Anterior cingulate cortex (tissue), 58 donors: ENCODE results near the gene KMT2D.

Experiments used
- DNase-seq, 58 donors: peaks; one replicate each; lab custom pipeline; 2025; lab: John Stamatoyannopoulos, UW

The KMT2D gene, protein sequence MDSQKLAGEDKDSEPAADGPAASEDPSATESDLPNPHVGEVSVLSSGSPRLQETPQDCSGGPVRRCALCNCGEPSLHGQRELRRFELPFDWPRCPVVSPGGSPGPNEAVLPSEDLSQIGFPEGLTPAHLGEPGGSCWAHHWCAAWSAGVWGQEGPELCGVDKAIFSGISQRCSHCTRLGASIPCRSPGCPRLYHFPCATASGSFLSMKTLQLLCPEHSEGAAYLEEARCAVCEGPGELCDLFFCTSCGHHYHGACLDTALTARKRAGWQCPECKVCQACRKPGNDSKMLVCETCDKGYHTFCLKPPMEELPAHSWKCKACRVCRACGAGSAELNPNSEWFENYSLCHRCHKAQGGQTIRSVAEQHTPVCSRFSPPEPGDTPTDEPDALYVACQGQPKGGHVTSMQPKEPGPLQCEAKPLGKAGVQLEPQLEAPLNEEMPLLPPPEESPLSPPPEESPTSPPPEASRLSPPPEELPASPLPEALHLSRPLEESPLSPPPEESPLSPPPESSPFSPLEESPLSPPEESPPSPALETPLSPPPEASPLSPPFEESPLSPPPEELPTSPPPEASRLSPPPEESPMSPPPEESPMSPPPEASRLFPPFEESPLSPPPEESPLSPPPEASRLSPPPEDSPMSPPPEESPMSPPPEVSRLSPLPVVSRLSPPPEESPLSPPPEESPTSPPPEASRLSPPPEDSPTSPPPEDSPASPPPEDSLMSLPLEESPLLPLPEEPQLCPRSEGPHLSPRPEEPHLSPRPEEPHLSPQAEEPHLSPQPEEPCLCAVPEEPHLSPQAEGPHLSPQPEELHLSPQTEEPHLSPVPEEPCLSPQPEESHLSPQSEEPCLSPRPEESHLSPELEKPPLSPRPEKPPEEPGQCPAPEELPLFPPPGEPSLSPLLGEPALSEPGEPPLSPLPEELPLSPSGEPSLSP (N-terminal part only)

DNA sequence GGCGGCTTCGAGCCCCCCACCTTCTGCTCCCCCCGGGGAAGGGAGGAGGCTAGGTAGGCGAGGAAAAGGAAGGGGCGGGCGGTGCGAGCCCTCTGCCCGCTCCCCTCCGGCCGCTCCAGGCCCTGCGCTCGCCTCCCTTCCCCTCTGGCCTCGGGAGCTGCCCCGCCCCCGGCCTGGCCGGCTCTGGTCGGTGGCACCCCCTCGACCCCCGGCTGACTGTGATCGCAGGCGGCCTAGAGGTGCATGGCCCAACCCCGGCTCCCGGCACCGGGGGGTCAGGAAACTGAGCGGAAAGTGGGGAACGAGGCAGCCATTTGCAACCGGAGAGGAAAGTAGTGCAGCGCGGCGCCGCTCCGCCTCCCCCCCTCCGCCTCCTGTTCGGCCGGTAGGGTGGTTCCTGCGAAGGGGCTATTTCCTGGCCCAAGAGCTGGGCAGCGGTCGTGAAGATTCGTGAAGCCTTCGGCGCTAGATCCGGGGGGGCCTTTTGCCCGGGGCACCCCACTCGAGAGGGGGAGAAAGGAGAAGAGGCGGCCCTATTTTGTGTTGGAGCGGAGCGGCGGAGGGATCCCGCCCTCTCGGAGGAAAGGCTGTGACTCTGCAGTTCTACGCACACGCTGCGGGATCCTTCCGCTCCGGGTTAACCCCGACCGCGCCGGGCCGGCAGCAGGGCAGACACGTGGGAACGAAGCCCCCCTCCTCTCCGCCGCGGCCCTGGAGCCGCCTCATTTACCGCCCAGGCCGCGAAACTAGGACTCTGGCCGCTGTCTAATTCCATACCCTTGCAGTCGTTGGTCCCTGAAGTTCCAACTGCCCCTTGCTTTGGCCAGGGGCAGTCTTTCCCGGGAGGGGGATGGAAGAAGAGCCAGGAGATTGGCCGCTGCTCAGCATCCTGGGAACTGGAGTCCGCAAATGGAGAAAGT is at the start of gene KMT2D:
Gene KMT2D (minus strand): TSS at position 558 of the 920 bp plus-strand sequence. CDS start 5,470 bp downstream, outside the sequence.
- peak; percentile 42 to 96 (median 88) for DNase-seq

- DNase-seq, result peak in 11 of 58 donors; percentile 34 to 60 (median 50)
Measured at GRCh38 chr12:49109641-49110463, 49.3 kb upstream of the KMT2D start.

DNA sequence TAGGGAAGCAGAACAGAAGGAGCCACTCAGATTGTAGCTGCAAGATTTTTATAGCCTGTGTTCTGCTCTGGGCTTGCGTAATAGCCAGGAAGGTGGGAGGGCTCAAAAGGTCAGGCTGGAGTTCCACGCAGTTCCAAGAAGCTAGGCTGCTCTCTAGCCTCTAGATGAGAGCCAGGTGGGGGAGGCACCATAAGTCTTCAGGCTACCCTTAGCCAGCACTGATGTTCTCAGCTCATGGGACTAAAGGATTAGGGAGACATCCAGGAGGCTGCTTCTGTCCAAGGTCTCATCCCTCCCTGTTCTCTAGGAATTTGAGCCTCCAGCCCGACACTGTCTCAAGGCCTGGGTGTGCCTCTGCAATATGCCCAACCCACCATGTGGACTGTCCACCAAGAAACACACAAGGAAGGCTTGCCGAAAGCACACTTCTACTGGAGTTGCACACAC is 48.4 kb upstream of the KMT2D start:
- DNase-seq, result peak in 3 of 58 donors; percentile 2 to 22 (median 16)

DNA sequence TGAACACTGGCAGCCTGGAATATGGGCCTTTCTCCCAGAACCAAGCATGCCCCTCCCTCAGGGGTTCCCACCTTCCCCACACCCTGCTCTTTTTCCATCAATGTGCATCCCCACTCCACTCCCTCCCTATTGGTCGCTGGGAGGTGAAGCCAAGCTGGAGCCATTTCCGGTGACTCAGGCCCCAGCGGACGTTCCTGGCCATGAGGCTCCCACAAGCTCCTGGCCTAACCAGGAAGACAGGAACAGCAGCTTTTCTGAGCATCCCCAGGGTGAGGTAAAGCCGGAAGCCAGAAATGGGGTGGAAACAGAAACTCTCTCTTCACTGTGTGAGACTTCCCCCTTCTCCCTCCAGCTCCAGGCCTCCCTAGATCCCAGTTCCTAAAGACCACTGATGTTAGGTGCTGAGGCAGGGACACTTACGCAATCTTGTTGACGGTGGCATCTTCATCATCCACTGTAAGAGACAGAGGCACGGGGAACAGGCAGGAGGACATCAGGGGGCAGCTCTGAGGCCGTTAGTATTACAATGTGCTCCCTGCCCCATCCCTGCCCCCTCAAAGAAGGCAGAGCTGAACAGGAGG is 45.0 kb upstream of the KMT2D start:
- no peak for DNase-seq

- DNase-seq, result no peak
Measured at GRCh38 chr12:49104822-49105221, 44.2 kb upstream of the KMT2D start.

- DNase-seq, result no peak
Measured at GRCh38 chr12:49100380-49100779, 39.8 kb upstream of the KMT2D start.

DNA sequence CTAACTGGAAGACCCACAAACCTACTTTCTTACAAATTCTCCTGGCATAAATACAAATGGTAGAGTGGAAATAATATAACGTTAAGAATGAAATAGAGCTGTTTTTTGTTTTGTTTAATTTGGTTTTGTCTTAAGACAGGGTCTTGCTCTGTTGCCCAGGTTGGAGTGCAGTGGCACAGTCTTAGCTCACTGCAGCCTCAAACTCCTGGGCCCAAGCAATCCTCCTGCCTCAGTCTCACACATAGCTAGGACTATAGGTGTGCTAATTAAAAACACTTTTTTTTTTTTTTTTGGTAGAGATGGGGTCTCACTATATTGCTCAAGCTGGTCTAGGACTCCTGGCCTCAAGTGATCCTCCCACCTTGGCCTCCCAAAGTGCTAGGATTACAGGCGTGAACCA is 38.1 kb upstream of the KMT2D start:
- DNase-seq, result no peak

GRCh38 chr12:49098035-49098451 is 37.4 kb upstream of the KMT2D start:
- DNase-seq, result peak in 24 of 58 donors; percentile 5 to 53 (median 24)

DNA sequence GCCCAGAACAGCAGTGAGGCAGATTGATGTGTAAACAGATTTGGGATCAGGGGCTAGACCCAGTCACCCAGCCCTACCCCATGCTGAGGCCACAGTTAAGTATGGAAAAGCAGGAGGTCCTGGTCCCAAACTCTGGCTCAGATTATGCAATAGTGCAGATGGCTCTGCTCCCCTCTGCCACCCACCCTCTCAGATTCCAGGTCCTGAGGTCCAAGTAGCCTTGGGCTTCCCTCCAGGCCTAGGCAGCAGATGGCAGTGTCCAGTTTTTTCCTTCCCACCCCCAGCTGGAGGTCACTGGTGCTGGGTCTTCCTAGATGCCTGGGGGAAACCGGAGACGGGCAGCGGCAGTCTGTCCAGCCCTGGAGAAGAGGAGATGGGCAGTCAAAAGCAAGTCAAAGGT is 36.8 kb upstream of the KMT2D start:
- DNase-seq, result no peak

DNA sequence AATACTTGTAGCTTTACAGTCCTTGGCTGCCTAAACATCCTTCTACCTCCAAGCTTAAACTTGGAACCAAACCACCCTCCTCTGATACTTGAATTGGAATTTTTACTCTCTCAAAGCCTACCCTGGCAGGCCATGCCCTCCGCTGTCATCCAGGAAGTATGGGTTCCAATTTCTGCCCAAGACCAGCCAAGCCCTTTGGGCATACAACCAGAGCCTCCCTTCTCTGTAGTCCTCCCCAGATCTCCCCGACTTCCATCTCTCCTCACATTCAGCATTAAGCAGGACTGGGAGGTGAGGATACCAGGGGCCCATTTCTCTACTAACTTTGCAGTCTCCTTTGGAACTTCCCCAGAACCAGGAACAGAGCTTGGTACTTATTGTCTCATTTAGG is 34.4 kb upstream of the KMT2D start:
- no peak for DNase-seq

- DNase-seq, result peak in 7 of 58 donors; percentile 5 to 61 (median 24)
Measured at GRCh38 chr12:49094160-49094974, 33.8 kb upstream of the KMT2D start, which contains the start of gene DHH. Gene DHH (minus strand): TSS chr12:49094801. CDS start chr12:49094512, 289 bp downstream.

- DNase-seq, result no peak
Measured at GRCh38 chr12:49093792-49094159, 33.2 kb upstream of the KMT2D start.

DNA sequence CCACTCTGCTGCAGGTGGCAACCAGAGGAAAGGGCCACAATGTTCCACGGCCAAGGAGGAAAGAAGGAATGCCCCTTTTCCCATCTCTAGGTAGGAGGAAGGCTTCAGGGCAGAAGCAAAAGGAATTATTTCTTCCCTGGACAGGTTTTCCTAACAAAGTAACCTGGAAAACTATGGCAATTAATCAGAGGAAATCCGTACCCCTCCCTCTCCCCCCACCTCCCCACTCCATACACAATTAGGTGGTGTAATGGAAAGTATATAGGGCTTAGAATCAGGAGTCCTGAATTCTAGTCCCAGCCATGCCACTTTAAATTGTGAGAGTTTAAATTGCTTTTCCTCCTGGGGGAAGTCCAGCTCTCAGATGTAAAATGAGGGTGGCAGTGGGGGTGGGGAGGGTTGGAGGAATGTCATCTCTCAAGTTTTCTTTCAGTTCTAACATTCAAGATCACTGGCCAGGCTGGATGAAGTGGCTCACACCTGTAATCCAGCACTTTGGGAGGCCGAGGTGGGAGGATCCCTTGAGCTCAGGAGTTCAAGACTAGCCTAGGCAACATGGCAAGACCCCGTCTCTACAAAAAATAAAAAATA is 32.3 kb upstream of the KMT2D start:
- no peak for DNase-seq

DNA sequence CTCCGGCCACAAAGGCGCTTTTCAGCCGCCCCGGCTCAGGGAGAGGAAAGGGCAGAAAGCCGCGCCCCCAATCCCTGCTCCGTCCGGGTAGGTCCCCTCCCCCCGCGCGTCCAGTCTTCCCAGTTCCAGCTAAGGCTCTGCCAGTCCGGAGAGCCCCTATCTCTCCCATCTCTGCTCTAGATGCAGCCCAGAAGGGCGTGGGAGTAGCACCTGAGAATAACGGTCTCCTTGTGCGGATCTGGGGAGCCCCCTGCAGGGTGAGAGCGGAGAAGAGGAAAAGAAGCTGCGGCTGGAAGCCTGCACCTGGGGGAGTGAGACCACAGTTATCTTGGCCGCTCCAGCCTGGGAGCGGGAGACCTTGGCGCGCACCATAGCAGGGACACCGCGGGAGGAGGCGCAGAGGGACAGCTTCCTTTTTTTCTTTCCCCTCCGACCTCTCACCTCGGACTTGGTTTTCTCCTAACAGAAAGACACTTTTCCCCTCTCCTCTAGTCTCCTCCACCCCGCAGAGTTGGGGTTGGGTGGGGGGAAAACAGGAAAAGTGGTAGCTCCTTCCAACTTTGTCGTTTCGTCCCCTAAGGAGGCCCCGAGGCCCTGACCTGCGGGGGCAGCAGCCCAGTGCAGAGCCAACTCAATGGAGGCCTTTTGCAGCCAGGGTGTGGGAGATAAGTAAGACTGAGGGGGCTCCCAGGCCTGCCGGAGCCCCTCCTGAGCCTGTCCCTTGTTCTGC is 31.7 kb upstream of the KMT2D start:
- DNase-seq, result peak in 19 of 58 donors; percentile 4 to 69 (median 43)

- peak in 1 of 58 donors; percentile 55 for DNase-seq
Measured at GRCh38 chr12:49091836-49092085, 31.2 kb upstream of the KMT2D start.

DNA sequence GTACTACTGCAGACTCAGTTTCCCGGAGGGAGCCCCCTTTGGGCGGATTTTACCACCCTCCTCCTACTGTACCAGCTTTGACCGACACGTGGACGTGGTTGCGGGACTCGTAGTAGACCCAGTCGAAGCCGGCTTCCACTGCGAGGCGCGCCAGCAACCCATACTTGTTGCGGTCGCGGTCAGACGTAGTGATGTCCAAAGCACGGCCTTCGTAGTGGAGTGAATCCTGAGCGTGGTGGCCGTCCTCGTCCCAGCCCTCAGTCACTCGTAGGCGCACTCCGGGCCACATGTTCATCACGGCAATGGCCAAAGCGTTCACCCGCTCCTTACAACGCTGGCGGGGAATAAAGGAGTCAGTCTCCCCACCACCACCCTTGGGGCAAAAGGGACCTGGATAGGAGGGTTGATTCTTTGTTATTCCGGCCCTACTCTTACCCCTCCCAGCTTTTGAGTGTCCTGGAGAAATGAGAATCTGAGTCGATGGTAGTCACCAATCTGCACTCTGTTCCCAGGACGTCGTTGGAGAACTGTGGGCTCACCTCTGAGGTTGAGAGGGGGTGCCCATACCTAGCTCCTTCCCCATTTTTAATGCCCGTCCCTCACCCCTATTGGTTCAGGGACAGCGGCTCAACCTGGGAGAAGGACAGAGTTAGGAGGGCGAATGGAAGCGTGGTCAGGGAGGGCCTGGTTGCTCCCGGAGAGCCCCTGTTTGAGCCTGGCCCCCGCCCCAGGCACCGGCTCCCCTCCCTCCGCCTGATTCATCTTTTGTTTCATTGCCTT is 30.7 kb upstream of the KMT2D start:
- DNase-seq, result no peak
